ENCODE results near the gene INSL3.

The INSL3 gene

DNA sequence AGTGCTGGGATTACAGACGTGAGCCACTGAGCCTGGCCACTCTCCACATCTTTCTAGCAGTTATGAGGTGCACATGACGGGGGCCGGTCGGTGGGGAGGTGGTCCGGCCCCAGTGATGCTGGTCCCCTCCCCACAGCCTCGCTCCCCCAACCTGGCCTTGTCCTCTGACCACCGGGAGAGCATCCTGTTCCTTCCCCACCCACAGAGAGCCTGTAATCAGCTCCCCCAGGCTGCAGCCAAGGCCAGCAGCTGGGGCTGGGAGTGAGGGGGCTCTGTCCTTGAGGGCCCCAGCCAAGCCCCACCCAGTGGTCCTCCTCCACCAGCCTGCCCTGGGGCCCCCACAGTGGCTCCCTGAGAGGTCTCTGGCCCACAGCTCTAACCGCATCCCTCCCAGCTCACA lies 3.0 kb upstream of the INSL3 start:
- Histone ChIP-seq H3K4me1 (ENCODE audit: control insufficient read depth in 1 of 2, insufficient read depth in 2 of 2, low read length in 2 of 2) (no peaks in the 10 kb centered on the region), H3K36me3 (ENCODE audit: control insufficient read depth in 1 of 2, insufficient read depth in 2 of 2, low read length in 2 of 2) (no peaks in the 10 kb centered on the region), H2BK120ac (ENCODE audit: insufficient read depth, low read length, poor library complexity) (no peak overlapping the region), H3K23ac (ENCODE audit: low read length) (no peak overlapping the region), H3K9me3 (ENCODE audit: insufficient read depth, low read depth, low read length) (peaks cover 1% of the 10 kb centered on the region), H3K9ac (ENCODE audit: low read length) (no peak overlapping the region), H3K27me3 (ENCODE audit: insufficient read depth, low read length) (no peaks in the 10 kb centered on the region), H3K27ac (ENCODE audit: low read depth, low read length) (no peak overlapping the region), H2AFZ (ENCODE audit: insufficient read depth, low read length, poor library complexity) (no peak overlapping the region), H3K18ac (ENCODE audit: low read length) (no peak overlapping the region), H2BK12ac (ENCODE audit: low read length) (no peak overlapping the region), H2AK5ac (ENCODE audit: low read length) (no peak overlapping the region), H3K79me2 (ENCODE audit: control insufficient read depth, insufficient read depth, low read length, poor library complexity) (no peaks in the 10 kb centered on the region), H3K79me1 (ENCODE audit: low read length) (no peaks in the 10 kb centered on the region), H4K12ac (ENCODE audit: low read depth, low read length) (no peak overlapping the region), H3K4me2 (ENCODE audit: low read length) (no peak overlapping the region), H2BK5ac (ENCODE audit: low read depth, low read length, poor library complexity) (no peak overlapping the region), H4K91ac (ENCODE audit: low read depth, low read length) (no peak overlapping the region), H3K4ac (ENCODE audit: low read depth, low read length) (no peak overlapping the region), H4K8ac (ENCODE audit: low read depth, low read length) (no peak overlapping the region), H3K14ac (ENCODE audit: low read length) (no peak overlapping the region), H3K4me3 (ENCODE audit: low read depth, low read length) (no peak overlapping the region)
- DNase-seq, result no peak
- no CpG with 5 or more reads among the region's 8 CpGs for WGBS (ENCODE audit: extremely low coverage, insufficient coverage, insufficient read length)

DNA sequence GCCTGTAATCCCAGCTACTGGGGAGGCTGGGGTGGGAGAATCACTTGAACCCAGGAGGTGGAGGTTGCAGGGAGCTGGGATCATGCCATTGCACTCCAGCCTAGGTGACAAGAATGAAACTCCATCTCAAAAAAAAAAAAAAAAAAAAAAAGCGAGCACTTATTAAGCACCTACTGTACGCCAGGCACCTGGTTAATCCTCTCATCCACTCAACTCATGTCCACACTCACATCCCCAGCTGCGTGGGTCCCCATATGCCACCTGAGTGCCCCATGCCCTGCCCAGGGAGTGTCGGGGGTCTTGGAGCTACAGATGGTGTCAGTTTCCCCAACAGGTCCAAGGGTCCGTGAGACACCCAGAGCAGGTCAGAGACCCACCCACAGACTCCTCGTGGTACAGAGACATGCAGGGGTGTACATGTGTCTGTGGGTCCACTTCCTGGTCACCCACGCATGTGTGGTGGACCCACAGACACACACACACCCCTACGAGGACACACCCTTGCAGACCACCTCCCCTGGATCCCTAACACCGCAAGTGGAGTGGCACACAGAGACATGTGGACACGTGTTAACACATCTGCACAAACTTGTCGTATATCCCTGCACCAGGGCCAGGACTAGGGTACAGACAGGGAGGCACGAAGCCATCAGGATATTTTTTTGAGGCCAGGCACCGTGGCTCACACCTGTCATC lies 3.5 kb downstream of the INSL3 start:
- no peak overlapping the region for H2BK12ac ChIP-seq (ENCODE audit: low read length)
- no peak overlapping the region for H3K14ac ChIP-seq (ENCODE audit: low read length)
- no peak overlapping the region for H2BK5ac ChIP-seq (ENCODE audit: low read depth, low read length, poor library complexity)
- no peak overlapping the region for H4K12ac ChIP-seq (ENCODE audit: low read depth, low read length)
- H3K4ac ChIP-seq (ENCODE audit: low read depth, low read length), result no peak overlapping the region
- no peaks in the 10 kb centered on the region for H3K36me3 ChIP-seq (ENCODE audit: control insufficient read depth in 1 of 2, insufficient read depth in 2 of 2, low read length in 2 of 2)
- H3K18ac ChIP-seq (ENCODE audit: low read length), result no peak overlapping the region
- H4K8ac ChIP-seq (ENCODE audit: low read depth, low read length), result no peak overlapping the region
- H3K79me1 ChIP-seq (ENCODE audit: low read length), result no peaks in the 10 kb centered on the region
- no peak overlapping the region for H3K9ac ChIP-seq (ENCODE audit: low read length)
- WGBS (ENCODE audit: extremely low coverage, insufficient coverage, insufficient read length), result no CpG with 5 or more reads among the region's 13 CpGs
- H3K9me3 ChIP-seq (ENCODE audit: insufficient read depth, low read depth, low read length), result peaks cover 3% of the 10 kb centered on the region
- H3K4me1 ChIP-seq (ENCODE audit: control insufficient read depth in 1 of 2, insufficient read depth in 2 of 2, low read length in 2 of 2), result no peaks in the 10 kb centered on the region
- H3K4me3 ChIP-seq (ENCODE audit: low read depth, low read length), result no peak overlapping the region
- H3K27ac ChIP-seq (ENCODE audit: low read depth, low read length), result no peak overlapping the region
- DNase-seq, result no peak
- no peak overlapping the region for H2BK120ac ChIP-seq (ENCODE audit: insufficient read depth, low read length, poor library complexity)
- H3K79me2 ChIP-seq (ENCODE audit: control insufficient read depth, insufficient read depth, low read length, poor library complexity), result no peaks in the 10 kb centered on the region
- no peak overlapping the region for H4K91ac ChIP-seq (ENCODE audit: low read depth, low read length)
- no peak overlapping the region for H3K4me2 ChIP-seq (ENCODE audit: low read length)
- H2AFZ ChIP-seq (ENCODE audit: insufficient read depth, low read length, poor library complexity), result no peak overlapping the region
- H3K27me3 ChIP-seq (ENCODE audit: insufficient read depth, low read length), result no peaks in the 10 kb centered on the region
- no peak overlapping the region for H2AK5ac ChIP-seq (ENCODE audit: low read length)
- H3K23ac ChIP-seq (ENCODE audit: low read length), result no peak overlapping the region

DNA sequence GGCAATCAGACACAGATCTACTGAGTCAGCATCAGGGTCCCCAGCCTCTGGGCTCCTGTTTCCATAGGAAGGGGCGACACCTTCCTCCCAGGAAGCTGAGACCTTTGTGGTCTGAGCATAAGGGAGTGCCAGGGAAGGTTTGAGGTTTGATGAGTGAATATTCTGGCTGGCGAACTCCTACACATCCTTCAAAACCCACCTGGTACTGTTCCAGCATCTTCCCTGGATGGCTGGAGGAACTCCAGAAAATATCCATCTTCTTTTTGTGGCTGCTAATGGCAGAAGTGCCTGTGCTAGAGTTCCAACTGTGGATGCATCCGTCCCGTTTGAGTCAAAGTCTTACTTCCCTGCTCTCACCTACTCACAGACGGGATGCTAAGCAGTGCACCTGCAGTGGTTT lies 9.2 kb downstream of the INSL3 start:
- no peaks in the 10 kb centered on the region for H3K9me3 ChIP-seq (ENCODE audit: insufficient read depth, low read depth, low read length)
- H2AK5ac ChIP-seq (ENCODE audit: low read length), result no peak overlapping the region
- H3K4ac ChIP-seq (ENCODE audit: low read depth, low read length), result no peak overlapping the region
- DNase-seq, result no peak
- no peak overlapping the region for H3K23ac ChIP-seq (ENCODE audit: low read length)
- no peak overlapping the region for H2AFZ ChIP-seq (ENCODE audit: insufficient read depth, low read length, poor library complexity)
- H3K4me3 ChIP-seq (ENCODE audit: low read depth, low read length), result no peak overlapping the region
- no peaks in the 10 kb centered on the region for H3K27me3 ChIP-seq (ENCODE audit: insufficient read depth, low read length)
- H4K91ac ChIP-seq (ENCODE audit: low read depth, low read length), result no peak overlapping the region
- H4K8ac ChIP-seq (ENCODE audit: low read depth, low read length), result no peak overlapping the region
- H2BK120ac ChIP-seq (ENCODE audit: insufficient read depth, low read length, poor library complexity), result no peak overlapping the region
- H2BK12ac ChIP-seq (ENCODE audit: low read length), result no peak overlapping the region
- H2BK5ac ChIP-seq (ENCODE audit: low read depth, low read length, poor library complexity), result no peak overlapping the region
- H3K14ac ChIP-seq (ENCODE audit: low read length), result no peak overlapping the region
- no peaks in the 10 kb centered on the region for H3K79me1 ChIP-seq (ENCODE audit: low read length)
- H3K36me3 ChIP-seq (ENCODE audit: control insufficient read depth in 1 of 2, insufficient read depth in 2 of 2, low read length in 2 of 2), result no peaks in the 10 kb centered on the region
- H4K12ac ChIP-seq (ENCODE audit: low read depth, low read length), result no peak overlapping the region
- WGBS (ENCODE audit: extremely low coverage, insufficient coverage, insufficient read length), result no CpG with 5 or more reads among the region's 5 CpGs
- H3K18ac ChIP-seq (ENCODE audit: low read length), result no peak overlapping the region
- H3K4me1 ChIP-seq (ENCODE audit: control insufficient read depth in 1 of 2, insufficient read depth in 2 of 2, low read length in 2 of 2), result no peaks in the 10 kb centered on the region
- no peak overlapping the region for H3K27ac ChIP-seq (ENCODE audit: low read depth, low read length)
- no peaks in the 10 kb centered on the region for H3K79me2 ChIP-seq (ENCODE audit: control insufficient read depth, insufficient read depth, low read length, poor library complexity)
- H3K4me2 ChIP-seq (ENCODE audit: low read length), result no peak overlapping the region
- H3K9ac ChIP-seq (ENCODE audit: low read length), result no peak overlapping the region

DNA sequence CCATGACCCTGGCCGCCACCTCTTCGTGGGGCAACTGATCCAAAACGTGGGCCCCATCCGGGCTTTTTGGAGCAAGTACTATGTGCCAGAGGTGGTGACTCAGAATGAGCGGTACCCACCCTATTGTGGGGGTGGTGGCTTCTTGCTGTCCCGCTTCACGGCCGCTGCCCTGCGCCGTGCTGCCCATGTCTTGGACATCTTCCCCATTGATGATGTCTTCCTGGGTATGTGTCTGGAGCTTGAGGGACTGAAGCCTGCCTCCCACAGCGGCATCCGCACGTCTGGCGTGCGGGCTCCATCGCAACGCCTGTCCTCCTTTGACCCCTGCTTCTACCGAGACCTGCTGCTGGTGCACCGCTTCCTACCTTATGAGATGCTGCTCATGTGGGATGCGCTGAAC lies 9.6 kb downstream of the INSL3 start:
- Histone ChIP-seq H3K9me3 (ENCODE audit: insufficient read depth, low read depth, low read length) (no peaks in the 10 kb centered on the region), H3K18ac (ENCODE audit: low read length) (no peak overlapping the region), H3K27ac (ENCODE audit: low read depth, low read length) (no peak overlapping the region), H3K4ac (ENCODE audit: low read depth, low read length) (no peak overlapping the region), H2AFZ (ENCODE audit: insufficient read depth, low read length, poor library complexity) (no peak overlapping the region), H3K4me2 (ENCODE audit: low read length) (no peak overlapping the region), H2BK12ac (ENCODE audit: low read length) (no peak overlapping the region), H3K79me2 (ENCODE audit: control insufficient read depth, insufficient read depth, low read length, poor library complexity) (no peaks in the 10 kb centered on the region), H4K8ac (ENCODE audit: low read depth, low read length) (no peak overlapping the region), H3K79me1 (ENCODE audit: low read length) (no peaks in the 10 kb centered on the region), H4K12ac (ENCODE audit: low read depth, low read length) (no peak overlapping the region), H2BK5ac (ENCODE audit: low read depth, low read length, poor library complexity) (no peak overlapping the region), H3K9ac (ENCODE audit: low read length) (no peak overlapping the region), H3K4me1 (ENCODE audit: control insufficient read depth in 1 of 2, insufficient read depth in 2 of 2, low read length in 2 of 2) (no peaks in the 10 kb centered on the region), H3K14ac (ENCODE audit: low read length) (no peak overlapping the region), H3K36me3 (ENCODE audit: control insufficient read depth in 1 of 2, insufficient read depth in 2 of 2, low read length in 2 of 2) (no peaks in the 10 kb centered on the region), H3K4me3 (ENCODE audit: low read depth, low read length) (no peak overlapping the region), H3K27me3 (ENCODE audit: insufficient read depth, low read length) (no peaks in the 10 kb centered on the region), H4K91ac (ENCODE audit: low read depth, low read length) (no peak overlapping the region), H3K23ac (ENCODE audit: low read length) (no peak overlapping the region), H2BK120ac (ENCODE audit: insufficient read depth, low read length, poor library complexity) (no peak overlapping the region), H2AK5ac (ENCODE audit: low read length) (no peak overlapping the region)
- DNase-seq, result no peak
- WGBS (ENCODE audit: extremely low coverage, insufficient coverage, insufficient read length), result no CpG with 5 or more reads among the region's 20 CpGs

Data from trophoblast cell (in vitro differentiated cells and primary cell).